Transverse colon (tissue), 4 donors: Measurements from ENCODE around the gene CDK10.

ENCODE experiments used
- POLR2A ChIP-seq: fragments of 450-650 bp; IDR thresholded peaks from one replicate; pipeline ENCODE4 v1.6.1; 2016; ENCODE audit warnings: antibody characterized with exemption, mild to moderate bottlenecking, moderate library complexity
- POLR2AphosphoS5 ChIP-seq, 3 donors: sonication (generic); formaldehyde crosslinking; IDR thresholded peaks; one replicate each; pipeline ENCODE4 v1.6.1; 2016; ENCODE audit warnings: antibody characterized with exemption in 3 of 3
- TF ChIP-seq, protein P1 (sequence below), 5 experiments: fragments of 200-600 bp in 3 of 5; fragments of 450-650 bp in 2 of 5; sonication (generic) in 3 of 5; IDR thresholded peaks; 1 replicate in 2 of 5; 2 replicates in 3 of 5; pipeline ENCODE4 v1.5.1; 2016 to 2017; ENCODE audit warnings: antibody characterized with exemption in 5 of 5, inconsistent platforms in 3 of 5, mild to moderate bottlenecking in 2 of 5, moderate library complexity in 1 of 5

DNA sequence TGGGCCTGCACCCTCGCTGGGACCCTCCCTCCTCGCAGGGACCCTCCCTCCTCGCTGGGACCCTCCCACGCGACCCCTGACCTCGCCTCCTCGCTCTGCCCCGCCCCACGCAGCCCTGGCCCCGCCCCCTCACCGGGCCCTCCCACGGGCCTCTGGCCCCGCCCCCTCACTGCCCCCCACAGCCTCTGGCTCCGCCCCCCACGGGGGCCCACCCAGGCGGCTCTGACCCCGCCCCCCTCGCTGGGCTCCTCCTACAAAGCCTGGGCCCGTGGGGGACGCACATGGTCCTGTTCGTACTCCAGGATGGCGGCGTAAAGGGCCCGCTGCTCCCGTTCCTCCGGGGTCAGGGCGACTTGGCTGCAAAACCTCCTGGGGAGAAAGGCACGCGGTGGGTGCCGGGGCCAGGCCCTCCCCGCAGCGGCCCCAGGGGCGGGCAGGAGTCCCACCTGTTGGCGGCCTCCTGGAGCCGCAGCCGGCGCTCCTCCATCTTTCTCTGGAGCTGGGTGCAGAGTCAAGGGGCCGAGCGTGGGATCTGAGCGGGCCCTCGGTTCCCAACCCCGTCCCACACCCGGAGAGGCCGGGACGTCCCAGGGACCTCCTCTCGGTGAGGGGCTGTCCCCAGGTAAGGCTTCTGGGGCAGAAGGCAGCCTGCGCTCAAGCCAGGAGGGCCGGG, 25.2 kb downstream of the CDK10 start:
- TF ChIP-seq, protein P1, sequence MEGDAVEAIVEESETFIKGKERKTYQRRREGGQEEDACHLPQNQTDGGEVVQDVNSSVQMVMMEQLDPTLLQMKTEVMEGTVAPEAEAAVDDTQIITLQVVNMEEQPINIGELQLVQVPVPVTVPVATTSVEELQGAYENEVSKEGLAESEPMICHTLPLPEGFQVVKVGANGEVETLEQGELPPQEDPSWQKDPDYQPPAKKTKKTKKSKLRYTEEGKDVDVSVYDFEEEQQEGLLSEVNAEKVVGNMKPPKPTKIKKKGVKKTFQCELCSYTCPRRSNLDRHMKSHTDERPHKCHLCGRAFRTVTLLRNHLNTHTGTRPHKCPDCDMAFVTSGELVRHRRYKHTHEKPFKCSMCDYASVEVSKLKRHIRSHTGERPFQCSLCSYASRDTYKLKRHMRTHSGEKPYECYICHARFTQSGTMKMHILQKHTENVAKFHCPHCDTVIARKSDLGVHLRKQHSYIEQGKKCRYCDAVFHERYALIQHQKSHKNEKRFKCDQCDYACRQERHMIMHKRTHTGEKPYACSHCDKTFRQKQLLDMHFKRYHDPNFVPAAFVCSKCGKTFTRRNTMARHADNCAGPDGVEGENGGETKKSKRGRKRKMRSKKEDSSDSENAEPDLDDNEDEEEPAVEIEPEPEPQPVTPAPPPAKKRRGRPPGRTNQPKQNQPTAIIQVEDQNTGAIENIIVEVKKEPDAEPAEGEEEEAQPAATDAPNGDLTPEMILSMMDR (IDR thresholded peaks at IDR 0.05): no peak
- TF ChIP-seq POLR2AphosphoS5 (IDR thresholded peaks at IDR 0.05) (peak in 1 of 3 donors; percentile 7), POLR2A (peak; percentile 10)
